IMR-90 (cell line): Measurements from ENCODE around the gene RGS12. TPM values are rescaled to one million over a fixed set of nuclear protein-coding genes. Genes with fewer than 3 reads are reported as not detected.

Source experiments
- ATAC-seq: fragments of 200-7000 bp; cut with Tn5 transposase; 2 replicates; pipeline ENCODE4 v1.9.1; 2020; ENCODE audit warnings: low read depth, mild to moderate bottlenecking, moderate library complexity
- BruUV-seq: library from RNA; stranded (reverse); fragments of 400-500 nt; replicated peaks from 2 replicates; lab custom pipeline; 2021; lab: Mats Ljungman, UMichigan
- CTCF ChIA-PET: fragments of 300-600 bp; formaldehyde crosslinking; extraction: SDS; loops from one replicate; lab custom pipeline; 2021; ENCODE audit warnings: antibody characterized with exemption; lab: Yijun Ruan, JAX
- POLR2A ChIA-PET: fragments of 300-600 bp; sonication (Branson Sonifier 250); formaldehyde crosslinking; loops from one replicate; lab custom pipeline; 2022; ENCODE audit warnings: antibody characterized with exemption; ENCODE audit not compliant: unreplicated experiment; lab: Charles Lee
- DNase-seq: peaks from one replicate; pipeline ENCODE4 v3.0.0; 2013
- H2AFZ ChIP-seq: replicated peaks from 2 replicates; pipeline ENCODE3; 2013; ENCODE audit warnings: low read length, mild to moderate bottlenecking; ENCODE audit not compliant: poor library complexity
- H2AK5ac ChIP-seq: 2 replicates; pipeline ENCODE4 v1.6.1; 2013; ENCODE audit warnings: low read depth, low read length, inconsistent platforms
- H2AK9ac ChIP-seq: replicated peaks from 2 replicates; pipeline ENCODE3; 2013; ENCODE audit warnings: mild to moderate bottlenecking, low read depth, low read length, moderate library complexity; ENCODE audit not compliant: poor library complexity
- H2BK120ac ChIP-seq: 2 replicates; pipeline ENCODE4 v1.6.1; 2013; ENCODE audit warnings: low read depth, low read length, inconsistent platforms
- H2BK15ac ChIP-seq: 3 replicates; pipeline ENCODE4 v1.6.1; 2013; ENCODE audit warnings: low read depth, low read length, inconsistent platforms
- H2BK20ac ChIP-seq: 2 replicates; pipeline ENCODE4 v1.6.1; 2013; ENCODE audit warnings: low read depth, mild to moderate bottlenecking, inconsistent platforms, low read length, moderate library complexity
- H2BK5ac ChIP-seq: 2 replicates; pipeline ENCODE4 v1.6.1; 2013; ENCODE audit warnings: mild to moderate bottlenecking, low read depth, low read length, inconsistent platforms; ENCODE audit not compliant: poor library complexity, severe bottlenecking
- H3K14ac ChIP-seq: replicated peaks from 2 replicates; pipeline ENCODE4 v1.6.1; 2013; ENCODE audit warnings: low read depth, low read length, inconsistent platforms
- H3K18ac ChIP-seq: 2 replicates; pipeline ENCODE4 v1.6.1; 2013; ENCODE audit warnings: low read depth, low read length, control low read depth
- H3K23ac ChIP-seq: 2 replicates; pipeline ENCODE4 v1.6.1; 2013; ENCODE audit warnings: low read depth, low read length, inconsistent platforms
- H3K27ac ChIP-seq: 2 replicates; pipeline ENCODE4 v1.5.1; 2013; ENCODE audit warnings: mild to moderate bottlenecking, control low read depth, low read length; ENCODE audit not compliant: insufficient read depth
- H3K27me3 ChIP-seq: 2 replicates; pipeline ENCODE4 v1.6.1; 2013; ENCODE audit warnings: low read length; ENCODE audit not compliant: control insufficient read depth, insufficient read depth
- H3K36me3 ChIP-seq: 2 replicates; pipeline ENCODE4 v1.6.1; 2013; ENCODE audit warnings: low read length, mixed read lengths; ENCODE audit not compliant: control insufficient read depth, insufficient read depth
- H3K4ac ChIP-seq: 2 replicates; pipeline ENCODE4 v1.6.1; 2013; ENCODE audit warnings: low read depth, low read length, inconsistent platforms
- H3K4me1 ChIP-seq: 2 replicates; pipeline ENCODE4 v1.6.1; 2013; ENCODE audit warnings: low read length, mixed read lengths; ENCODE audit not compliant: control insufficient read depth, insufficient read depth
- H3K4me2 ChIP-seq: 2 replicates; pipeline ENCODE4 v1.6.1; 2013; ENCODE audit warnings: low read depth, mild to moderate bottlenecking, control low read depth, low read length, moderate library complexity
- H3K4me3 ChIP-seq: 2 replicates; pipeline ENCODE4 v1.5.1; 2013; ENCODE audit warnings: low read depth, mild to moderate bottlenecking, control low read depth, low read length, moderate library complexity; ENCODE audit not compliant: insufficient read depth
- H3K56ac ChIP-seq: 2 replicates; pipeline ENCODE4 v1.6.1; 2013; ENCODE audit warnings: low read length, inconsistent platforms; ENCODE audit not compliant: insufficient read depth; ENCODE audit errors: extremely low read depth
- H3K79me1 ChIP-seq, 2 experiments: 2 replicates each; pipeline ENCODE4 v1.6.1; 2013; ENCODE audit warnings: low read length in 2 of 2, inconsistent platforms in 1 of 2, low read depth in 1 of 2
- H3K9ac ChIP-seq: 2 replicates; pipeline ENCODE4 v1.6.1; 2013; ENCODE audit warnings: low read depth, low read length, control low read depth
- H3K9me1 ChIP-seq: 2 replicates; pipeline ENCODE4 v1.6.1; 2013; ENCODE audit warnings: low read length, inconsistent platforms; ENCODE audit not compliant: insufficient read depth
- H3K9me3 ChIP-seq: 2 replicates; pipeline ENCODE4 v1.6.1; 2013; ENCODE audit warnings: low read length; ENCODE audit not compliant: control insufficient read depth, insufficient read depth
- H4K20me1 ChIP-seq: 2 replicates; pipeline ENCODE4 v1.6.1; 2013; ENCODE audit warnings: low read length, inconsistent platforms; ENCODE audit not compliant: insufficient read depth
- H4K5ac ChIP-seq: 2 replicates; pipeline ENCODE4 v1.6.1; 2013; ENCODE audit warnings: mild to moderate bottlenecking, low read depth, low read length, control low read depth
- H4K8ac ChIP-seq, 2 experiments: 2 replicates each; pipeline ENCODE4 v1.6.1; 2013; ENCODE audit warnings: low read depth in 2 of 2, low read length in 2 of 2, control low read depth in 1 of 2, inconsistent platforms in 1 of 2
- H4K91ac ChIP-seq: 2 replicates; pipeline ENCODE4 v1.6.1; 2013; ENCODE audit warnings: low read depth, low read length, inconsistent platforms; ENCODE audit not compliant: insufficient read depth
- BHLHE40 ChIP-seq: fragments of 150-350 bp; IDR thresholded peaks from 2 replicates; pipeline ENCODE4 v1.6.1; 2016; ENCODE audit warnings: mild to moderate bottlenecking, low read depth, low read length
- CEBPB ChIP-seq: IDR thresholded peaks from 2 replicates; pipeline ENCODE4 v1.6.1; 2012; ENCODE audit warnings: low read depth, low read length, improper control_type of control experiment
- CHD1 ChIP-seq: IDR thresholded peaks from 2 replicates; pipeline ENCODE4 v1.6.1; 2012; ENCODE audit warnings: low read depth, low read length, improper control_type of control experiment
- CTCF ChIP-seq: conservative IDR thresholded peaks from 2 replicates; pipeline ENCODE4 v1.5.1; 2012; ENCODE audit warnings: mild to moderate bottlenecking, low read depth, low read length, improper control_type of control experiment
- ELK1 ChIP-seq: fragments of 150-350 bp; IDR thresholded peaks from 2 replicates; pipeline ENCODE4 v1.6.1; 2016; ENCODE audit warnings: low read depth, mild to moderate bottlenecking, low read length, moderate library complexity, borderline replicate concordance
- FOS ChIP-seq: fragments of 150-350 bp; IDR thresholded peaks from 2 replicates; pipeline ENCODE4 v1.6.1; 2016; ENCODE audit warnings: low read depth, low read length
- MAFK ChIP-seq: IDR thresholded peaks from 2 replicates; pipeline ENCODE4 v1.6.1; 2012; ENCODE audit warnings: low read depth, low read length, improper control_type of control experiment
- MAZ ChIP-seq: IDR thresholded peaks from 2 replicates; pipeline ENCODE4 v1.6.1; 2012; ENCODE audit warnings: low read depth, mild to moderate bottlenecking, low read length, improper control_type of control experiment, moderate library complexity, borderline replicate concordance
- MXI1 ChIP-seq: IDR thresholded peaks from 2 replicates; pipeline ENCODE4 v1.6.1; 2012; ENCODE audit warnings: low read depth, mild to moderate bottlenecking, low read length, moderate library complexity, borderline replicate concordance
- NFE2L2 ChIP-seq: fragments of 150-350 bp; IDR thresholded peaks from 2 replicates; pipeline ENCODE4 v1.6.1; 2016; ENCODE audit warnings: low read depth, mild to moderate bottlenecking, low read length
- POLR2A ChIP-seq: IDR thresholded peaks from 2 replicates; pipeline ENCODE4 v1.6.1; 2012; ENCODE audit warnings: mild to moderate bottlenecking, low read depth, low read length
- RAD21 ChIP-seq: IDR thresholded peaks from 2 replicates; pipeline ENCODE4 v1.6.1; 2012; ENCODE audit warnings: low read length, improper control_type of control experiment
- RCOR1 ChIP-seq: IDR thresholded peaks from 2 replicates; pipeline ENCODE4 v1.6.1; 2012; ENCODE audit warnings: mild to moderate bottlenecking, low read length, improper control_type of control experiment; ENCODE audit not compliant: insufficient replicate concordance
- RFX5 ChIP-seq: IDR thresholded peaks from 2 replicates; pipeline ENCODE4 v1.8.0; 2012; ENCODE audit warnings: low read depth, mild to moderate bottlenecking, low read length, moderate library complexity
- SMC3 ChIP-seq: fragments of 150-350 bp; IDR thresholded peaks from 2 replicates; pipeline ENCODE4 v1.6.1; 2016; ENCODE audit warnings: low read depth, mild to moderate bottlenecking, antibody characterized with exemption, low read length, moderate library complexity
- USF2 ChIP-seq: fragments of 150-350 bp; IDR thresholded peaks from 2 replicates; pipeline ENCODE4 v1.6.1; 2017; ENCODE audit warnings: mild to moderate bottlenecking, antibody characterized with exemption, low read length, low read depth
- WGBS, 2 experiments: methylation state at CpG; one replicate each; pipeline versions ENCODE4 v1.1.5 to v1.1.7; 2013; ENCODE audit warnings: missing lambda C conversion rate in 2 of 2; ENCODE audit not compliant: insufficient read length in 1 of 2; ENCODE audit errors: extremely low coverage in 2 of 2; 5-methylcytosine and 5-hydroxymethylcytosine counted together
- dilution Hi-C: fragments of 300-500 bp; cut with HindIII; formaldehyde crosslinking; loops from one replicate; pipeline ENCODE4 v1.14.3; 2018; ENCODE audit warnings: low sequenced_read_pairs; ENCODE audit not compliant: unreplicated experiment
- in situ Hi-C: fragments of 300-500 bp; cut with MboI; formaldehyde crosslinking; loops from 3 replicates; pipeline ENCODE4 v1.14.3; 2019; ENCODE audit warnings: low sequenced_read_pairs, inconsistent platforms, mixed read lengths
- intact Hi-C: fragments of 100-400 bp; cut with micrococcal nuclease; formaldehyde crosslinking; loops from 2 replicates; pipeline ENCODE4 v1.10.0; 2022
- polyA plus RNA-seq, 3 experiments: library from polyadenylated mRNA; depleted of rRNA; stranded (reverse); fragments of >200 nt; gene quantifications; 2 replicates each; pipeline ENCODE4 v1.2.3, GENCODE V29; 2012; ENCODE audit warnings: low replicate concordance in 1 of 3
- total RNA-seq: library from RNA; depleted of rRNA; stranded (reverse); fragments of >200 nt; gene quantifications from 2 replicates; pipeline ENCODE4 v1.2.3, GENCODE V29; 2012

RGS12 gene
- total and polyA plus RNA-seq, 2 of the 4 experiments (the other 2 are of a cell fraction) = 11.8 to 12.0 TPM

- Histone ChIP-seq H2BK20ac (no peak overlapping the region), H3K27me3 (no peaks in the 10 kb centered on the region), H3K4me1 (peaks cover 3% of the 10 kb centered on the region; the same call in 1 of the 2 replicates), H3K4me3 (no peak overlapping the region), H4K91ac (no peak overlapping the region), H2BK120ac (no peak overlapping the region), H3K79me1 (peaks cover 15 to 74% of the 10 kb centered on the region in 2 experiments), H3K9me1 (peaks cover 4% of the 10 kb centered on the region; the same call in 1 of the 2 replicates), H3K4me2 (no peak overlapping the region), H3K14ac (no peak overlapping the region), H2AK9ac (no peak overlapping the region), H3K27ac (no peak overlapping the region), H2AK5ac (no peak overlapping the region), H3K36me3 (peaks cover 1% of the 10 kb centered on the region; the same call in 1 of the 2 replicates), H3K4ac (no peak overlapping the region), H3K9ac (no peak overlapping the region), H2BK15ac (no peak overlapping the region), H3K56ac (no peak overlapping the region), H2BK5ac (no peak overlapping the region), H4K5ac (no peak overlapping the region), H4K20me1 (peaks cover 26% of the 10 kb centered on the region), H3K18ac (no peak overlapping the region), H2AFZ (no peak overlapping the region), H3K9me3 (peaks cover 4% of the 10 kb centered on the region), H3K23ac (no peak overlapping the region), H4K8ac (no peak overlapping the region)
- POLR2A ChIA-PET = no interaction called here
- 91% methylated on average over 3 of the region's 9 CpGs; no CpG with 5 or more reads in 1 of the 2 experiments for WGBS, 2 experiments
- TF ChIP-seq ELK1 (no peak), POLR2A (no peak), USF2 (no peak), SMC3 (no peak), RCOR1 (no peak), MAZ (no peak), RFX5 (no peak), MXI1 (no peak), CEBPB (no peak), FOS (no peak), CTCF (no peak), NFE2L2 (no peak), BHLHE40 (no peak), CHD1 (no peak), MAFK (no peak), RAD21 (no peak)
- in situ Hi-C loops = no loop called here
- intact Hi-C loops = no loop called here
- BruUV-seq = no TSS peak
- CTCF ChIA-PET = no interaction called here
- ATAC-seq (no peak), DNase-seq (no peak)
- dilution Hi-C loops = no loop called here
Measured at GRCh38 chr4:3332498-3332897, 39.7 kb downstream of the RGS12 start.
